ENCODE results near the gene CAMP.

The CAMP gene

DNA sequence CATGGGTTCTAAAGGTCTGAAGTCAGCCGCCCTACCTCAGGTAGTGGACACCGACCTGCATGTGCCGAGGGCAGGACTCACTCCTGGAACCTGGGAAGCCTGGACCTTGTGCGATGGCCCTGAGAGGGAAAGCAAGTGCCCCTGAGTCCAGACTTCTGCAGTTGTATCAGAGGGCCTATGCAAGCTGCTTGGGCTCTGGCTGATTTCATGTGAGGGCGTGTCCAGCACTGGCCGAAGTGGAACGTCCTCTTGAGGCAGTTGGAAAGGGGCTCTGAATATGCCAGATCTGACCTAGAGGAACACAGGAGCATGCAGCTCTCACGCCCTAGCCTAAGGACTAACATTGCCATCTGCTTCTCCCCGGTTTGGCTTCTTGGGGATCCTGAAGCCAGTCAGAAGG, 2.5 kb upstream of the CAMP start:
- no peak for DNase-seq (ENCODE audit: low read depth)
- no peak overlapping the region for H3K4me3 ChIP-seq (ENCODE audit: low read length)
- TF ChIP-seq, protein P1, sequence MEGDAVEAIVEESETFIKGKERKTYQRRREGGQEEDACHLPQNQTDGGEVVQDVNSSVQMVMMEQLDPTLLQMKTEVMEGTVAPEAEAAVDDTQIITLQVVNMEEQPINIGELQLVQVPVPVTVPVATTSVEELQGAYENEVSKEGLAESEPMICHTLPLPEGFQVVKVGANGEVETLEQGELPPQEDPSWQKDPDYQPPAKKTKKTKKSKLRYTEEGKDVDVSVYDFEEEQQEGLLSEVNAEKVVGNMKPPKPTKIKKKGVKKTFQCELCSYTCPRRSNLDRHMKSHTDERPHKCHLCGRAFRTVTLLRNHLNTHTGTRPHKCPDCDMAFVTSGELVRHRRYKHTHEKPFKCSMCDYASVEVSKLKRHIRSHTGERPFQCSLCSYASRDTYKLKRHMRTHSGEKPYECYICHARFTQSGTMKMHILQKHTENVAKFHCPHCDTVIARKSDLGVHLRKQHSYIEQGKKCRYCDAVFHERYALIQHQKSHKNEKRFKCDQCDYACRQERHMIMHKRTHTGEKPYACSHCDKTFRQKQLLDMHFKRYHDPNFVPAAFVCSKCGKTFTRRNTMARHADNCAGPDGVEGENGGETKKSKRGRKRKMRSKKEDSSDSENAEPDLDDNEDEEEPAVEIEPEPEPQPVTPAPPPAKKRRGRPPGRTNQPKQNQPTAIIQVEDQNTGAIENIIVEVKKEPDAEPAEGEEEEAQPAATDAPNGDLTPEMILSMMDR (conservative IDR thresholded peaks at IDR 0.05; ENCODE audit: low read depth, low read length), result no peak

DNA sequence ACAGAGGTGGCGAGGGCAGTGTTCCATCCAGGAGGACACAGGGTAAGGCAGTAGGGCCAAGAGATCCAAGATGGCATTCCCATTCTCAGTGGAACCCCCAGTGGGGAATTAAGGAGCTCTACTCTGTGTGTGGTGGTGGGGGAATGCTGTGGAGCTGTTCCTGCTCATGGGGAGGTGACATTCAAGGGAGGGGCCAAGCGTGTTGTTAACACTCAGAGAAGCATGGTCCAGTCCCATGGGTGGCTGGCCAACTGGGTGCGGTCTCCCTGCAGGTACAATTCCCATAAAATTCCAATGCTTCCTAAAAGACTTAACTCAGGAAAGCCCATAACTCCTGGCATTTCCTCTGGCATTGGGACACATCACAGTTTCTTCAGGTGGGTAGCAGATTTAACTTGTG, 2.3 kb downstream of the CAMP start:
- H3K4me3 ChIP-seq (ENCODE audit: low read length), result no peak overlapping the region
- DNase-seq (ENCODE audit: low read depth), result no peak
- TF ChIP-seq, protein P1 (conservative IDR thresholded peaks at IDR 0.05; ENCODE audit: low read depth, low read length), result no peak

DNA sequence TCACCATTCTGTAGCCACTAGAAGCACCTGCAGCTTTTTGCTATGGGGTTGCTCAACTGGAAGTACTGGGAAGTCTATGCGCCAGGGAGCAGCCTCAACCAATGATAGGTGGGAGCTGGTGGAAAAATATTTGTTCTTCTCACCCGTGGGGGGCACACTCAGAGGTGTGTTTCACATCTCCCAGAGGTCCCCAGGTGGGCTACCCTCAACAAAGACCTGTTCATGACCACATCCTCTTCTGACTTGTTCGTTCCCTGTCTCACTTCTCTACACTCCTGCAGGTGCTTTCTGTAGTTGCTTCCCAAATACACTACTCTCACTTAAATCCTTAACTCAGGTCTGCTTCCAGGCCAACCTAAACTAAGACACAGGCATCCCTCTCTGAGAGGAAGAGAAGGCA, 3.6 kb downstream of the CAMP start:
- TF ChIP-seq, protein P1 (conservative IDR thresholded peaks at IDR 0.05; ENCODE audit: low read depth, low read length), result no peak
- H3K4me3 ChIP-seq (ENCODE audit: low read length), result no peak overlapping the region
- DNase-seq (ENCODE audit: low read depth), result no peak

GRCh38 chr3:48232232-48232631, 8.9 kb downstream of the CAMP start:
- H3K4me3 ChIP-seq (ENCODE audit: low read length), result no peak overlapping the region
- TF ChIP-seq, protein P1 (conservative IDR thresholded peaks at IDR 0.05; ENCODE audit: low read depth, low read length), result no peak
- DNase-seq (ENCODE audit: low read depth), result no peak

DNA sequence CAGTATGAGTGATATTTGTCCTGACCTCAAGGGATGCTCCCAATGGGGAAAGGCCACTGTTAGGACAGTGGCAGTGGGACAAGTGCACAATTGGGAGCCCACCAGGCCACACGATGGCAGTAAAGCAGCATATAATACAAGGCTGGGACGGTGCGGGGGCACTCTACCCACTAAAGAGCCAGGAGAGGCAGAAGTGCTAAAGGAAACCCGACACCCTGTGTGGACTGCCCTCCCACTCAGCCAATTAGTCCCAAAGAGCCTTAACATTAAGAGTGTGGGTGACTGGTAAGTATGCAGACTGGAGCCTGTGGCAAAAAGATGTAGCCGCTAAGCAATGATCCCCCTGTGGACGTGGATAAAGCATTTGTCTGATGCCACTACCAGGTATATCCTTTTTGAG, 9.4 kb downstream of the CAMP start:
- DNase-seq (ENCODE audit: low read depth), result peak; percentile 68
- TF ChIP-seq, protein P1 (conservative IDR thresholded peaks at IDR 0.05; ENCODE audit: low read depth, low read length), result peak; percentile 77
- peak overlapping the region; percentile 19 for H3K4me3 ChIP-seq (ENCODE audit: low read length)

DNA sequence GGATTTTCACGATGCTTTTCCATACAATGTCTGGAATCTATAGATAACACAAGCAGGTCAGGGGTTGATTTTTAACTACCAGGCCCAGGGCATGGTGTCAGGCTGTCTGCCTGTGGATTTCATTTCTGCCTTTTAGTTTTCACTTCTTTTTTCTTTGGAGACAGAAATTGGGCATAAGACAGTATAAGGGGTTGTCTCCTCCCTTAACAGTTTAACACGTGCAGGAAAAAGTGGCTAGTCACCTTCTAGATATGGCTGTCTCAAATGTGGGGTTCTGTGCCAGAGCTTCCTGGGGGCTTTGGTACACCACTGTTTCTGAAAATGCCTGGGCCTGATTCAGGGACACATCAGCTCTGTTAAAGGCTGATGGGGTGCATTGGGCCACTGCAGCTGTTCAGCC, 10.2 kb downstream of the CAMP start:
- TF ChIP-seq, protein P1 (conservative IDR thresholded peaks at IDR 0.05; ENCODE audit: low read depth, low read length), result no peak
- no peak for DNase-seq (ENCODE audit: low read depth)
- no peak overlapping the region for H3K4me3 ChIP-seq (ENCODE audit: low read length)

- H3K4me3 ChIP-seq (ENCODE audit: low read length), result no peak overlapping the region
- DNase-seq (ENCODE audit: low read depth), result no peak
- TF ChIP-seq, protein P1 (conservative IDR thresholded peaks at IDR 0.05; ENCODE audit: low read depth, low read length), result no peak
Observed at GRCh38 chr3:48236531-48236930, 13.2 kb downstream of the CAMP start.
